ENCODE results near the gene IL10.

- peak; percentile 87 for TF ChIP-seq CTCF (conservative IDR thresholded peaks at IDR 0.05; ENCODE audit: low read length)
- TF ChIP-seq EZH2phosphoT487 (IDR thresholded peaks at IDR 0.05; ENCODE audit: borderline replicate concordance, low read depth, low read length) = no peak
Measured at GRCh38 chr1:206797534-206798383, 25.5 kb upstream of the IL10 start.
